GM19351 (cell line): ENCODE measurements around the gene MCF2L2.

Source experiments
- ATAC-seq: cut with Tn5 transposase; IDR thresholded peaks from one replicate; pipeline ENCODE4 v1.9.1; 2021; ENCODE audit warnings: mild to moderate bottlenecking, moderate library complexity; ENCODE audit not compliant: unreplicated experiment

The MCF2L2 gene

GRCh38 chr3:183213415-183214276 is 214.8 kb downstream of the MCF2L2 start:
- no peak for ATAC-seq

GRCh38 chr3:183212565-183212964 is 215.9 kb downstream of the MCF2L2 start:
- no peak for ATAC-seq

DNA sequence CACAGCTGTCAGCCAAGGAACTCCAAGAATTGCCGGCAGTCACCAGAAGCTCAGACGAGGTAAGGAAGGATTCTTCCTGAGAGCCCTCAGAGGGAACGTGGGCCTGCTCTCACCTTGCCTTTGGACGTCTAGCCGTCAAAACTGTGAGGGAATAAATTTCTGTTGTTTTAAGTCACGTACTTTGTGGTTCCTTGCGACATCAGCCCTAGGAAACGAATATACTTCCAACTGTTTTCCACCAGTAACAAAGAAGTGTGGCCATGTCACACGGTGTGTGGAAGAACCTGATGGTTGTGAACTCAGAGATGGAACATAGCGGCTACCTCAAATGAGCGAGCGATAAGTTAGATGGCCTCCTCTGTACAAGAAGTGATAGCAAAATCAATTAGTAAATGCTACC is 216.3 kb downstream of the MCF2L2 start:
- no peak for ATAC-seq

DNA sequence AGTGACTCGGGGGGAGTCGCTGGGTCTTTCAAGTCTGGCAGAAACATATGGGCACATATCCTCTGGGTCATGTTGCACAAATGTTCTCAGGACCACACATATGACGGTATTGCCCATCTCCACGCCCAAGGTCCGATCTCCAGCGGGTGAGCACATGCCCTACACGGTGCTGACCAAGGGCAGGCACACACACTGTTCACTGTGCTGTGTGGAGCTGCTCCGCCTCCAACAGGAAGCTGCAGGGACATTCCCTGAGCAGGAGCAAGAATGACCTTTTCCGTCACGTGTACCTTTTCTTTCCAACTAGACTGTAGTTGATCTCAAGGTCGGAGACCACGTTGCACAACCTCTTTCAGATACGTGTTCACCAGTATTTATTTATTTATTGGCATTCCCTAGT is 217.1 kb downstream of the MCF2L2 start:
- ATAC-seq = no peak

GRCh38 chr3:183210862-183211341 is 217.5 kb downstream of the MCF2L2 start:
- no peak for ATAC-seq

- no peak for ATAC-seq
Observed at GRCh38 chr3:183210341-183210740, 218.1 kb downstream of the MCF2L2 start.

GRCh38 chr3:183208800-183209199 is 219.6 kb downstream of the MCF2L2 start:
- ATAC-seq = no peak

DNA sequence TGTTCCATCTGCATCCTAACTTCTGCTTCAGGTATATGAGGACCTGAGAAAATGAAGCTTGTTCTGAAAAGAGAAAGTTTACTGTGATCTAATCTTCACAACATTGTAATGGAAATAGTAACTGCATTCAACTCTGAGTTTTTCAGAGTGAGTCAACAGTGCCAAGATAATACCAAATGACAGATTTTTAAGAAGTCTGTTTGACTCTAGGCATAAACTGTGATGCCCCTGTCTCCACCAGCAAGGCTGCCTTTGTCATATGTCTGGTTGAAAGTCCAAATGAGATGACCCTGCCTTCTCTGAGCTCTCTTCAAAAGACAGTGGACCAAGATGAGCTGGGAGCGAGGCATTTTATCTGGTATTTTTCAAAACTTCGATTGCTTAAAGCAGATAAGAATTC is 220.2 kb downstream of the MCF2L2 start:
- ATAC-seq = no peak

DNA sequence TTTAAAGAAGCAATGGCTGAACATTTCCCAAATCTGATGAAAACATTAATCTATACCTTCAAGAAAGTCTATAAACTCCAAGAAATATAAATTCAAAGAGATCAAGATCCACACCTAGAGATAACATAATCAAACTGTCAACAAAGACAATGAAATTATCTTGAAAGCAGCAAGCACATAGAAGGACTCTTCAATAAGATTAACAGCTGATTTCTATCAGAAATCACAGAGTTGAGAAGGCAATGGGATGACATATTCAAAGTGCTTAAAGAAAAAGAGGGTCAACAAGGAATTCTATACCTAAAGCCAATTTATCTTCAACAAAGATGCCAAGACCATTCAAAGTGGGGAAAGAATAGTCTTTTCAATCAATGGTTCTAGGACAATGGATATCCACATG is 224.7 kb downstream of the MCF2L2 start:
- ATAC-seq = no peak

DNA sequence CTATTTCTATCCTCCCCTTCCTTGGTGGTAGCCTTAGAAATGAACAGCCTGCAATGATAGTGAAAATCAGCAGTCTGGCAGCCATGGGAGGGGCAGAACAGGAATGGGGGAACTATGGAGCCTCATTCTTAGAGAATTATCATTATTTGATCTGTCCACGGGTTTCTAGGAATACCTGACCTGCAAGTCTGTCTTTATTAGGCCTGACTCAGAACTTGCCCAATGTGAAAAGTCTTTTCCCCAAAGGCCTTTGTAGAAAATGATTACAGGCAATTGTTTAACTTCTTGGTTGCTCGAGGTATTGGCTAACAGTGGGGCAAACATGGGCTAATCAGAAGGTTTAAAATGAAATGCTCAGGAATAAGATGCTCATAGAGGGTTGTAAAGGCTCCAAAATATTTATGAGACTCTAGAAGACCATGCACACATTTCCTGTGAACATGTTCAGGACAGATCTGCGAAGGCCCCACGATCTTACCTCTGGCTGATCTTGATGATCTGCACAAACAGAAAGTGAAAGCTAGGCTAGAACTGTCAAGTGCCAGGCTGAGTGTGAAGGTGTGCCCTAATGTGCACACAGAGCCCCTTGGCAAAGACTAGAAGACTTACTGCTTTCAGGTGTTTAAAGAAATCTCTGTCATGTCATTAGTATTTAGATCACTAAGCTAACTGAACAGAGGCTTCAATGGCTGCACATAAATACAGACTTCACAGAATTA is 226.3 kb downstream of the MCF2L2 start:
- no peak for ATAC-seq

- no peak for ATAC-seq
Observed at GRCh38 chr3:183198939-183199338, 229.5 kb downstream of the MCF2L2 start.

DNA sequence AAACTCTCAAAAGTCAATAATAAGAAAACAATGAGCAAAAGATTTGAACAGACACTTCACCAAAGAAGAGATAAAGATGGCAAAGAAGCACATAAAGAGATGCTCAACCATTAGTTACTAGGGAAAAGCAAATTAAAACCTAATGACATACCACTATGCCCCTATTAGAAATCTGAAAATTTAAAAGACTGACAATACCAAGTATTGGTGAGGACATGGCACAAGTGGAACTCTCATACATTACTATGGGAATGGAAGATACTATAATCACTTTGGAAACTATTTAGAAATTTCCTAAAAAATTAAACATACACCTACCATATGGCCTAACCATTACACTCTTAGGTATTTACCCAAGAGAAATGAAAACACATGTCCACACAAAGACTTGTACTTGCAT is 230.7 kb downstream of the MCF2L2 start:
- no peak for ATAC-seq

GRCh38 chr3:183195266-183195665 is 233.2 kb downstream of the MCF2L2 start:
- ATAC-seq = no peak

DNA sequence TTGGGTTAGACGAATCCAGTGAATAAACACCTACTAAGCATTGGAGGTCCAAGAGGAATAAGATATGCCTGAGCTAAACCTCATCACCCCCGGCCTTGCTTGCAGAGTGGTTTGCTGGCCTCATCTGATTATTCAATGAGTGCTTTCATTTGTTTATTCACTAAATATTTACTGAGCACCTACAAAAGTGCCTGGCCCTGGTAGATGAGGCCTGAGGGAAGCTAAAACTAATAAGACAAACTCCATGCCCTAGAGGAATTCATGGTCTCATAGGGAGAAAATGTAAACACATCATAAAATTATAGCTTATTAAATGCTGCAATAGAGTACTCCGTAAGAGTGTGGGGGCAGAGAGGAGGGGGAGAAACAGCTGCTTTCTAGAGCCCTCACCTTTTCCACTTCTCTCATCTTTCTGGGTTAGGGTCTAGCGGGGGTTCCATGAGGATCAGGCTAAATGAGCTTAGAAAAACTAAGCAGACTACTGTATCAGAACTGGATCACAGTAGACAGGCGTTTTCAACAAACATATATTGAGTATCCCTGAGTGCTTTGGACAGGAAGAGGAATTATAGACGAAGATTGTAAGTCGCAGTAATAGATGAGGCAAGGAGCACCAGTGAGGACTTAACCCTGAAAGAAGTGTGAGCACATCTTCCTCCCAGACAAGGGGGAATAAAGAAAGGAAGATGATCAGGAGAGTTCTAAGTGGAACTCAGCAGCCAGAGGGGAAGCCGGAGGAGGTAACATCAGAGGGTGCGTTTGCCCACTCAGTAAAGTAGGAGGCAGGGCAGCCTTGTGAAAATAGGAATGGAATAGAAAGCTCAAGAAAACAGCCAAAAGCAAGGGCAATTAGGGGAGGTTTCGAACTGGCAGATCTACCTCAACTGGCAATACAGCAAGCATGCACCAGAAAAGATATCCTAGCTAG is 234.4 kb downstream of the MCF2L2 start:
- ATAC-seq = no peak

GRCh38 chr3:183192650-183193300 is 235.6 kb downstream of the MCF2L2 start:
- no peak for ATAC-seq

- ATAC-seq = no peak
Observed at GRCh38 chr3:183189641-183190040, 238.8 kb downstream of the MCF2L2 start.

DNA sequence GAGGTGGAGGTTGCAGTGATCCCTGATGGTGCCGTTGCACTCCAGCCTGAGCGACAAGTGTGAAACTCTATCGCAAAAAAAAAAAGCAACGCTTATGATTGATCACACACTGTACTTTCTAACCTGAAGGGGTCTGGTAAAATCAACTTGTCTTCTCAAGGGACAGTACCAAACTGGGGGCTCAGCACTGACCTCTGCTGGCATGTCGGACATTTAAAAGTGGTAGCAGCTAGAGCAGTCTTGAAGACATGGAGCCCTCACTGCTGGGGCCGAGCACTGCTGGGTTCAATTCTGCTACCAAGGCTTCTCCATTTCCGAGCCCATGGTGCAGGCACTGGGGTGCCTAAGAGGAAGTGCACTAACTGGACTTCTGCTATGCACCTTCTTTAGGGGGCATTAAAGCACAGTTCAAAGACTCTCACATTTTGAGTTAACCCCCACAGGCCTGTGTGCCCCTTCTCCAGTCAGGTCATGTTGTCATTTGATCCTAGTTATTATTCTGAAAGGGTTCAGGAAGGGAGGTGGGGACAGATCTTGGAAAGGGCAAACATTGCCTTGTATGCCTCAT is 239.4 kb downstream of the MCF2L2 start:
- peak; percentile 64 for ATAC-seq

GRCh38 chr3:183185696-183186095 is 242.7 kb downstream of the MCF2L2 start:
- no peak for ATAC-seq

DNA sequence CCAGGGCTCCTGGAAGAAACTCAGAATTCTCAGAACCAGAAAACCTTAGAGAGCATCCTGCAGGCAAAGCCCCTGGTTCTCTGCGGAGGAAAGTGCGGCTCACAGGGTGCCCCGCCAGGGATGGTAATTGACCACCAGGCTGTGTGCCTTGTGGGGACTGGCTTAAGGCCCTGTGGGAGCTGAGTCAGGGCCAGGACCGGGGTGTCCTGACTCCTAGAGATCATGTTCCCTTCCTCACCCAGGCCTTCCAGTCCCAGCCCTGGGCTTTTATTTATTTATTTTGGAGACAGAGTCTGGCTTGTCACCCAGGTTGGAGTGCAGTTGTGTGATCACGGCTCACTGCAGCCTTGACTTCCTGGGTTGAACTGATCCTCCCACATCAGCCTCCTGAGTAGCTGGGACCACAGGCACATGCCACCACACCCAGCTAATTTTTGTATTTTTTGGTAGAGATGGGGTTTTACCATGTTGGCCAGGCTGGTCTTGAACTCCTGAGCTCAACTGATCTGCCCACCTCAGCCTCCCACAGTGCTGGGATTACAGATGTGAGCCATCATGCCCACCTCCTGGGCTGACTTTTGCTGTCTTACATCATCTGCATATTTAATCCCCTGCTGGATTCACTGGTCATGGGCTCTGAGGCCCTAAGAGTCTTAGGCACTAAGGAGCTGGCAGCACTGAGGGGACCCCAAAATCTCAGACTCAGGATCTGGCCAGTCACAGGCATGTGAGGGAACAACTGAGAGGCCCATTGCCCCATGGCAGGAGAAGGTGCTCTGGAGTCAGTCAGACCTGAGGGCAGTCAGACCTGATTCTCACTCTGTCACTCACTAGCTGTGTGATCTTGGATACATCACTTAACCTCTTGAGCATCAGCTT is 245.4 kb downstream of the MCF2L2 start:
- ATAC-seq = no peak
